GM21717 (cell line): Measurements from ENCODE around the gene TEK.

Experiments
- ATAC-seq: cut with Tn5 transposase; IDR thresholded peaks from one replicate; pipeline ENCODE4 v1.9.1; 2021; ENCODE audit warnings: mild to moderate bottlenecking, moderate library complexity; ENCODE audit not compliant: unreplicated experiment

The TEK gene

GRCh38 chr9:27118916-27119315 is 9.9 kb downstream of the TEK start:
- no peak for ATAC-seq

GRCh38 chr9:27124151-27124550 is 15.1 kb downstream of the TEK start:
- no peak for ATAC-seq

GRCh38 chr9:27125030-27125429 is 16.0 kb downstream of the TEK start:
- ATAC-seq: no peak

GRCh38 chr9:27125936-27126335 is 16.9 kb downstream of the TEK start:
- no peak for ATAC-seq

- no peak for ATAC-seq
These were observed 17.6 kb downstream of the TEK start for GRCh38 chr9:27126670-27127069.

- ATAC-seq: no peak
These were observed 20.2 kb downstream of the TEK start for GRCh38 chr9:27129221-27129620.

GRCh38 chr9:27131731-27132130 is 22.7 kb downstream of the TEK start:
- no peak for ATAC-seq

GRCh38 chr9:27133817-27134216 is 24.8 kb downstream of the TEK start:
- ATAC-seq: no peak

GRCh38 chr9:27142299-27142930 is 33.4 kb downstream of the TEK start:
- ATAC-seq: no peak

- ATAC-seq: no peak
These were observed 36.1 kb downstream of the TEK start for GRCh38 chr9:27145143-27145542.

- ATAC-seq: no peak
These were observed 40.6 kb downstream of the TEK start for GRCh38 chr9:27149651-27150050.

- ATAC-seq: no peak
These were observed 41.9 kb downstream of the TEK start for GRCh38 chr9:27150746-27151406.

GRCh38 chr9:27151693-27152404 is 42.8 kb downstream of the TEK start:
- ATAC-seq: no peak

- ATAC-seq: no peak
These were observed 43.3 kb downstream of the TEK start for GRCh38 chr9:27152405-27152718.

GRCh38 chr9:27154908-27155307 is 45.9 kb downstream of the TEK start:
- no peak for ATAC-seq

GRCh38 chr9:27157097-27157496 is 48.1 kb downstream of the TEK start:
- no peak for ATAC-seq

GRCh38 chr9:27157736-27158135 is 48.7 kb downstream of the TEK start:
- ATAC-seq: no peak

- no peak for ATAC-seq
These were observed 51.6 kb downstream of the TEK start for GRCh38 chr9:27160636-27161035.

- ATAC-seq: no peak
These were observed 53.0 kb downstream of the TEK start for GRCh38 chr9:27162045-27162444.

- no peak for ATAC-seq
These were observed 56.0 kb downstream of the TEK start for GRCh38 chr9:27165068-27165467.

GRCh38 chr9:27165670-27166069 is 56.6 kb downstream of the TEK start:
- no peak for ATAC-seq

- no peak for ATAC-seq
These were observed 59.5 kb downstream of the TEK start for GRCh38 chr9:27168496-27168895.
